NCI-H524 treated with DMSO at 0.1 percent for 48 hours (cell line): ENCODE measurements around the gene QPCT.
"Not testable (repeated sequence)": the region's sequence is repeated elsewhere in the genome, so short reads cannot be mapped to it uniquely, and the experiment has no call there.

ENCODE experiments used
- DNase-seq: peaks from one replicate; lab custom pipeline; 2025; lab: John Stamatoyannopoulos, UW

Gene QPCT

DNA sequence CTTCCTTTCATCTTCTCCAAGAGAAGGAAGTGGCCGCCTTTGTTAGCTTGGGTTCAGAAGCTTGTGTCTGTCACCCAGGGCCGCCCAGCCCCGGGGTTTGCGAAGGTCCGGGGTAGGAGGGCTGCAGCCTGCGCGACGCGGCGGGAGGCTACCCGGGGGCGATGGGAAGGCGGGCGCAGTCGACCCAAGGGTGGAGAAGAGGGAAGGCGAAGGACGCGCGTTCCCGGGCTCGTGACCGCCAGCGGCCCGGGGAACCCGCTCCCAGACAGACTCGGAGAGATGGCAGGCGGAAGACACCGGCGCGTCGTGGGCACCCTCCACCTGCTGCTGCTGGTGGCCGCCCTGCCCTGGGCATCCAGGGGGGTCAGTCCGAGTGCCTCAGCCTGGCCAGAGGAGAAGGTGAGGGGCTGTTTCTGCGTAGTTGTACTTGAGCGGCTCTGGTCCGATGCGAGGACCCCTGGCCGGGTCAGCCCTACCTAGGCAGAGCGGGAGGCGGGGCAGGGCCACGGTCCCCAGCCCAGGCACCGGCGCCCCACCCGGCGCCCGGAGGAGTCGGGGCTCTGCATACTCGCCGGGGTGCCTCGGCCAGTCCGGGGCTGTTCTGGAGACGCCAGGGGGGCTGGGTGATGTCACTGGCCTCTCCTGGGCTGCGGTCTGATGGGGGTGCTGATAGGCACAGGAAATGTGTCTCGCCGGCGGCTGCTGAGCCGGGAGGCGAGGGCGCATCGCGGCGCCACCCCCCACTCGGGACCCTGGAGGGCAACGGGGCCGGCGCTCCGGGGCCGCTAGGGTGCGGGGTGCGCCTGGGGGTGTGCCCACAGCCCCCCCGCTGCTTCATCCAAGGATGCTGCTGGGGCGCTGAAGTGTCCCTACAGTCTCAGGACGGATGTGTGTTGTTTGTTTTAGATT, at the start of gene QPCT:
Gene QPCT (plus strand): TSS at position 178 of the 909 bp plus-strand sequence. CDS start 102 bp downstream, at position 280.
- no peak for DNase-seq

DNA sequence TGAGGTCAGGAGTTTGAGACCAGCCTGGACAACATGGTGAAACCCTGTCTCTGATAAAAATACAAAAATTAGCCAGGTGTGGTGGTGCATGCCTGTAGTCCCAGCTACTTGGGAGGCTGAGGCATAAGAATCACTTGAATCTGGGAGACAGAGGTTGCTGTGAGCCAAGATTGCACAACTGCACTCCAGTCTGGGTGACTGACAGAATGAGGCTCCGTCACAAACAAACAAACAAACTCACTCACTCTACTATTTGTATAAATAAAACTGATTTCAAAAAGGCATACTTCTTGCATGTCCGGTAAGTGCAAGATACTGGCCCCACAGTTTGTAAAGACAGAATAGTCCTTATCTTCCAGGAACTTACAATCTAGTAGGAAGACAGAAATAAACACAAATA, 49.6 kb upstream of the QPCT start:
- not testable (repeated sequence) for DNase-seq

DNA sequence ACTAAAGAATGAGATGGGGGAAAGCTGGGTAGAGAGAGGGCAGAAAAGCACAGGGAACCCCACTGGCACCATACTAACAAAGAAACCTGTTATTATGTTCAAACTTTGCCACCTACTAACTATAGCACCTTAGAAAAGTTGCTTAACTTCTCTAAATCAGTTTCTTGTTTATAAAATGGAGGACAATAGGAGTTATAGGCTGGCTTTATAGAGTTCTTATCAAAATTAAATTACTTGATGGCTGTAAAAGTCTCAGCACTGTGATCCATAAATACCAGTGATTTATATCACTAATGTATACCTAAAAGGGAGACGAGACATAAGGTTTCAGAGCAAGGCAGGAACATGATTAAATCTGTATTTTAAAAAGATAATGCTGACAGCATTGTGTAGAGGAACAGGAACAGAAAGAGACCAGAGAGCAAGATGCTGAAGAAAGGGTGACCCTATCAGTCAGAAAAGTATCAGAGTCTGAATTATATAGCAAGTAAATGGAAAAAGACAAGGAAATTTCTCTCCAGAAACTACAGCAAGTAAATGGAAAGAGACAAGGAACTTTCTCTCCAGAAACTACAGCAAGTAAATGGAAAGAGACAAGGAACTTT, 48.9 kb upstream of the QPCT start:
- DNase-seq, result no peak

DNA sequence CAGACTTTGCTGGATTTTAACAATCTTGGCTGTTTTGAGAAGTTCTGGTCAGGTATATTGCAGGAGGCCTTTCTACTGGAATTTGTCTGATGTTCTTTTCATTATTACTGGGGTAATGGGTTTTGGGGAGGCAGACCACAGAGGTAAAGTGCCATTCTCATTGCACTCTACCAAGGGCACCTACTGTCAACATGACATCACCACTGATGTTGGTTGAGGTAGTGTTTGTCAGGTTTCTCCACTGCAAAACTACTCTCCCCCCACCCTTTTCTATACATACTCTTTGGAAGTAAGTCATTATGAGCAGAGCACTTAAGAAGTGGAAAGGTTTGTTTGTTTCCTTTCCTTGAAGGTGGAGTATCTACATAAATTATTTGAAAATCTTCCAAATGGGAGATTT, 46.8 kb upstream of the QPCT start:
- no peak for DNase-seq

DNA sequence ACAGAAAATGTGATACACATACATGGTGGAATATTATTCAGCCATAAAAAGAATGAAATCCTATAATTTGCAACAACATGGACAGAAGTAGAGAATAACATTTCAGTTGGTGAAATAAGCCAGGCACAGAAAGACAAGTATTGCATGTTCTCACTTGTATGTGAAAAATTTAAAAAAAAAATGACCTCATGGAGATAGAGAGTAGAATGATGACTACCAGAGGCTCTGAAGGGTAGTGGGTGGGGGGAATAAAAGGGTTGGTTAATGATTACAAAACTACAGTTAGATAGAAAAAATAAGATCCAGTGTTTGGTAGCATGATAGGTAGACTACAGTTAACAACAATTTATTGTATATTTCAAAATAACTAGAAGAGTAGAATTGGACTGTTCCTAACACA, 44.3 kb upstream of the QPCT start:
- no peak for DNase-seq

DNA sequence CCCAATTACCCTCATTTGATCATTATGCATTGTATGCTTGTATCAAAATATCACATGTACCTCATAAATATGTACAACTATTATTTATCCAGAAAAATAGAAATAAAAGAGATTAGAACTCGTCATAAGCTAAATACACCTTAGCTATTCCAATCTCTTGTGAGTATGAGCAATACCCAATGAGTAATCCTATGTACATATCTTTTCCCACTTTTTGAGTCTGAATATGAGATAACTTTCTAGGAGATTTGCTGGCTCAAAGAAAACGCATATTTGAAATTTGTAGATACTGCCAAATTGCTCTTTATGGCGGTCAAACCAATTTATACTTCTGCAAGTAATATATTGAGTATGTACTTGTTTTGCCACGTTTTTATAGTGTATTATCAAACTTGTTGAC, 43.9 kb upstream of the QPCT start:
- DNase-seq, result no peak

DNA sequence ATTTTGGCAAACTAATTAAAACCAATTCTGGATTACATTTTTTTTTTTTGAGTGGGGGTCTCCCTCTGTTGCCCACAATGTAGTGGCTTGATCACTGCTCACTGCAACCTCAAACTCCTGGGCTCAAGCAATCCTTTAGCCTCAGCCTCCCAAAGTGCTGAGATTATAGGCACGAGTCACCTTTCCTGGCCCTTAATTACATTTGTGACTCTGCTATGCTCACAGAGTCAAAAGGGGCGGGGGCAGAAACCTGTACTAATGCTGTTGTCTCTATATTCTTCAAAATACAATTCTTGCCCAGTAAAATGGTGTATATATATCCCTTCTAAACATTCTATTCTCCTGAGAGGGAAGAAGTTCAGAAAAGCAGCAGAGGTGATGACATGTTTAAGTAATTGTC, 43.0 kb upstream of the QPCT start:
- no peak for DNase-seq

DNA sequence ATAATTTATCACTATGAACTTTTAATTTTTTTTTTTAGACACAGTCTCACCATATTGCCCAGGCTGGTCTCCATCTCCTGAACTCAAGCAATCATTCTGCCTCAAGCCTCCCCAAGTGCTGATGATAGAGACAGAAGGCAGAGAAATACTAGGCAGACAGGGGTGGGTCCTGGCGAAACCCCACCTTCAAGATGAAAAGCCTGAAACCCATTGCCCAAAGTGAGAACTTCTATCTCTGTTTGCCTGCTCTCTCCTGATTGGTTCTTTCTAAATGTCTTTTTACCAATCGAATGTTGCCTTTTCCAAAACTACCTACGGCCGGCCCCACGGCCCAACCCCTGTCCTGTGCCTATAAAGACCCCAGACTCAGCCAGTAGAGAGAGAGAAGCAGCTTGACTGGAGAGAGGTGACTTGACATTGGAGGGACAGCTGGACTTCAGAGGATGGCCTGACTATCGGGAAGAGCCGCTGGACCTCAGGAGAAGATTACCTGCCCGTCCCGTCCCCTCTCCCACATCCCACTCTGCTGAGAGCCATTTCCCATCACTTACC, 41.7 kb upstream of the QPCT start:
- no peak for DNase-seq

DNA sequence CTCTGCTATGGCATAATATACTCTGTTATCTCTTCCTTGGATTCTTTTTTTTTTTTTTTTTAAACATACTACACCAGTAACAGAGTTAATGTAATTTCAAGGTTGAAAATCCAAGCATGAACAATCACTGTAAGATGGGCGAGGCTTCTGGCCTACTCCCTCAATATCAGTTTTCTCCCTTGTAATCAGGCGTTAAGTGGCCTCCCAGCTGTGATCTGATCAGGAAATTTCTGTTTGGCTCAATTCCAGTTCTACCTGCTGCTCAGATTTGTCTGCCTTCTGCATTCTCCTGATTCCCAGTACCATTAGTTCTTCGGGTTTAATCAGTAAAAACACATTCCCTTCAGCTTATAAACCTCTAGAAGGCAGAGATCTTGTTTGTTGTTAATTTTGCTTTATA, 38.4 kb upstream of the QPCT start:
- peak; percentile 68 for DNase-seq

DNA sequence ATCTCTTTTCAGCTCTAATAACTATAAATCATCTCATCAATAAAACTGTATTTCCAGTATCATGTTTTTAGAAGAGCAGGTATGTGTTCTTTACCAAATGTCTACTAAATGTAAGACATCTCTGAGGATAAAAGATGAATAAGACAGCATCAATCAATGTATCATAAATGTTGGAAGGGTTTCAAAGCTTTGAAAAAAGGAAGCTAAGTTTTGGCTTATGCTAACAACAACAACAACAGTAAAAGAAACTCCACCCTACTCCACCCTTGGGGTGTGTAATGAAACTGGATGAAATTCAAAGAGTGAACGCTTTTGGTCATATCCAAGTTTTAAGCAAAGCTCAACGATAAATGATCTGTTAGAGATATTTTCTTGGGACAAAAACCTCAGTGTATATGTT, 36.9 kb upstream of the QPCT start:
- no peak for DNase-seq

DNA sequence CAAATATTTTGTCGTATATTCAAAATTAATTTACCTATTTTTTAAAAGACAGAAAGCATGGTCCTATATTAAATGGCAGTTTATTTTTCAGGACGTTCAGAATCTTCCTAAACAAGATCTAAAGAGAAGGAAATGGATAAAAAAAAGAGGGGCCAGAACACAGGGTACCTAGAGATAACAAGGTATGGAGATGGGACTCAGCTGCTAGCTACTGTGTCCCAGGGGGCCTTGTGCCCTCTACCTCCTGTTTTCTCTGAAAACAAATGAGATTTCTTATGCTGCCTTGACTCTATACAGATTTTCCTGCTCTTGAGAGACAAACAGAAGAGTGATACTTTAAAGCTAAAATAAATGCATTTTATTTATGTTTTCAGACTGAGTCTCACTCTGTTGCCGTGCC, 29.1 kb upstream of the QPCT start:
- no peak for DNase-seq

DNA sequence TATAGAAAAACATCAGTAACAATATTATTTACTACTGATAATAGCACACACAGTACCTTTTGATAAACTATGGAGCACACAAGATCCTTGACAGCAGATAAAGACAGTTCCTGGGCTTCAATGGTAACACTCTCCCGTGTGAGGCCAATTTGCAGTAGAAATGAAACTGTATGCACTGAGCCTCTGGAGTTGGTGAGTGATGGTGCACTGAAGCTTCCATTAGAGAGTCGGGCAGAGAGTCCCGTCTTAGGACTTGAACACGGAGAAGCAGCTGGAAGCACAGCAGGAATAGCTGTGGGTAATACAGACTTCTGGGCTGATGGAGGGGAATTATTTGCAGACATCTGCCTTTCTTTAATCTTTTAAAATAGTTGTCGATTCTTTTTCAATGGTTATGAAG, 28.2 kb upstream of the QPCT start:
- no peak for DNase-seq

DNA sequence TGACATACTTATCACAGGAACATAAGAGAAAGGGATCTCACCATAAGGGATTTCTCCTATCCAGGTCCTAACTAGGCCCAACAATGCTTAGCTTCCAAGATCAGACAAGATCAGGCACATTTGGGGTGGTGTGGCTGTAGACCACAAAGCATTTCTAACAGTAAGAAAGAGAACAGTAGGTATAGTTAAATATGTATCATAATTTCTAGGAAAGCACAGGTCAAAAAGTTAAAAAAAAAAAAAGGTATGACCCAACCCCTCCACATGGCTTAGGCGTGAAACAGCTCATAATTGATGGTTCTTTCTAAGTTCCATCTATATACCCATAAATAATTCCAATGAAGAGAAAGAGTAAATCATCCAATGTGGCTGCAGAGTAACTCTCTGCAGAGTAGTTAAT, 26.7 kb upstream of the QPCT start:
- no peak for DNase-seq

DNA sequence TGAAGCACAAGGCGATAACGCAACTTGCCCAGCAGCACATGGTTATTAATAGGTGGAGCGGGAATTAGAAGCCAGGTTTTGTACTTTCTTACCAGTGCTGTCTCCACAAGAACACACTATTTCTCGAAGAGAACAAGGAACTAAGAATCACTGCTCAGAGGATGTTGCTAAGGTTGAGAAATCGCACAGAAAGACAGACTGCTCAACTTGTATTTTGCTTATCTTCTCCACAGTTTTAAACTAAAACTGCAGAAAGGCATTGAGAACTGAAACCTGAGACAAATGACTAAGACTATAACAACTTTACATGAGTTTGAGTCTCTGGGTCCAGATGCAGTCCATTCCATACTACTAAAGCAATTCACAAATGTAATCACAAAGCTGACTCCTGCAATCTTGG, 26.0 kb upstream of the QPCT start:
- DNase-seq, result no peak

DNA sequence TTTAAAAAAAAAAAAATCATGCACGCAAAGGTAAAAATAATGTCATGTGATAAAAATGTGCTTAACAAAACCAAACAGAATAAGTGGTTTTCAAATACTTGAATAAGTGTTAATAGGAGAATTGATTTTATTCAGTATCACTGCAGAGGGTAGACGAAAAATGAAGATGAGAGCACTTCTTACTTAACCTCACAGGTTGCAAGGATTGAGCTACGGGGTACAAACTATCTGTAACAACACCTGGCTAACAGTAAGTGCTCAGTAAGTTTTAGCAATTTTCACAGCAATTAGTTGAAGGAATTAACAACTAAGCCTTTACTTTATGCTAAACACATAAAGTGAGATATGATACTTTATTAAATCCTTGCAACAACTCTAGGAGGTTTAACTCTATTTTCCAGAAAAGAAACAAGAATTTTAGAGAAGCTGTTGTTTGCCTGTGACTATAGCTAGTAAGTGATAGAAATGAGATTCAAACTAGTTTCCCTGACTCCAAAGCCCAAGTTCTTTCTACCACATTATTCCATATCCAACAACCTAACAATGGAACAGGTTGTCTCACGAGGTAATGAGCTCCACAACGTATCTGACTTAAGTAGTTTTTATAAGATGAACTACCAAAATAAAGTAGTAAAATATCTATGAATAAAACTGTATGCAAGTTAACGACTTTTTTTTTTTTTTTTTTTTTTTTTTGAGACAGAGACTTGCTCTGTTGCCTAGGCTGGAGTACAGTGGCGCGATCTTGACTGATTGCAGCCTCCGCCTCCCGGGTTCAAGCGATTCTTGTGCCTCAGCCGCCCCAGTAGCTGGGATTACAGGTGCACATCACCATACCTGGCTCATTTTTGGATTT, 24.4 kb upstream of the QPCT start:
- DNase-seq, result no peak

DNA sequence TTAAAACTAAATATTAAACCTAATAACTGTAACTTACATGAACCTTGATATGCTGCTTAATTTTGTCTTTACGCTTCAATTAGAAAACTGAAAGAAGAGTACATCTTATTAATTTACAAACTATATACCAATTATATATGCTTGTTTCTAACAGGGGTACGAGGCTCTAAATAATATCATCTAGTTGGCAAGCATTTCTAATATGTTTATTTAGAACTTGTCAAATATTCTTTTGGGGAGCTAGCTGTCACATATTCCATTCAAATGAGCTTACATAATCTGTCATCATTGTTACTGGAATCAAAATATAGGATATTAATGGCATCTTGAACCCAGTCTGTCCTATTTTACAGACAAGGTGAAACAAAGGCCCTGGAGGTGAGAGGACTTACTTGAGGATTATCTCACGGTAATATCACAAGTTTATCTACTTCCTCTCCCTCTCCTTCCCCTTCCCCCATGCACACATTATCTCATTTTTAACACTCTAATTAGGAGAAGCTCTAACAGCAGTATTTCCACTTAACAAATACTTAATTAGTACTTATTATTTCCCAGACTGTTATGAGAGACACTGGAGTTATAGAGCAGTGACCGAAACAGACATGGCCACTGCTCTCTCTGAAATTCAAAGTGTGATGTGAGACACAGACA, 23.3 kb upstream of the QPCT start:
- no peak for DNase-seq

DNA sequence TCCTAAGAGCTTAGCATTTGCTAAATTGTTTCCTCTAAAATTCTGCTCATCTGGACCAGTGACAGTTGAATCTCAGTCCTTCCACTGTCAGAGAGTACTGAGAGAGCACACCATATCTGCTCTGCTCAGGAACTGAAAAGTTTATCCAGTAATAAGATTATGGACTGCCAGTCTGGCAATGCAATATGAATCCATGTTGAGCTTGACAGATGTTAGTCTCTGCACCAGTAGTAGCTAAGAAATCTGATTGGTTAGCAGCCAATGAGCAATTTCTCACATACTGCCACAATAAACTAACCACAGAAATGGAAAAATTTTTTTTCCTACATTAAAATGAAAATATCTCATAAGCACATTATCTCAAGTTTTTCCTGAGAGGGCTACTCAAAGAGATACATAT, 22.1 kb upstream of the QPCT start:
- DNase-seq, result peak; percentile 62

DNA sequence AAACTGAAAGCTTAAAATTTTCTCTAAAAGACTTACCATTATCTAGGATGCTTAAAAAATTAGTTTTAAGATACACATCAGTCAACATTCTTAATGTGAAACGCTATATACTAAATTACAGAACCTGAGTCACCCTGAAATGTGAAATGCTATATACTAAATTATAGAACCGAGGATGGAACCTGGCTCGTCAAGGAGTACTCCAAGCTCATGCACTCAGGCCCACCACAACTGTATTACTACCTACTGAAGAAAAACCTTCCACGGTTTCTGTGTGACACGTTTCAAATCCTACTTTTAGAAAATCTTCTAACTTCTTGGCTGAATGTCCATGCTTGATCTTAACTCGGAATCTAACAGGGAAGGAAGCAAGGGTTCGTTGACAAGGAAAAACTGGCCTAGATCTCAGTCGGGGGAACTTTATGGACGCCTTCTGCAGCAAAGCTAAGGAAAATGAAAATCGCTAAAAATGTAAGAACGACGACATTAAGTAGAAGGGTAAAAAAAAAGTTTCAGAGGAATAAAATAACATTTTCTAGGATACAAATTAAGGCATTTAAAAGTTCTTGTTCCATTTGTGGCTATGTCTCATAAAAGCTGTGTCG, 21.2 kb upstream of the QPCT start:
- no peak for DNase-seq

DNA sequence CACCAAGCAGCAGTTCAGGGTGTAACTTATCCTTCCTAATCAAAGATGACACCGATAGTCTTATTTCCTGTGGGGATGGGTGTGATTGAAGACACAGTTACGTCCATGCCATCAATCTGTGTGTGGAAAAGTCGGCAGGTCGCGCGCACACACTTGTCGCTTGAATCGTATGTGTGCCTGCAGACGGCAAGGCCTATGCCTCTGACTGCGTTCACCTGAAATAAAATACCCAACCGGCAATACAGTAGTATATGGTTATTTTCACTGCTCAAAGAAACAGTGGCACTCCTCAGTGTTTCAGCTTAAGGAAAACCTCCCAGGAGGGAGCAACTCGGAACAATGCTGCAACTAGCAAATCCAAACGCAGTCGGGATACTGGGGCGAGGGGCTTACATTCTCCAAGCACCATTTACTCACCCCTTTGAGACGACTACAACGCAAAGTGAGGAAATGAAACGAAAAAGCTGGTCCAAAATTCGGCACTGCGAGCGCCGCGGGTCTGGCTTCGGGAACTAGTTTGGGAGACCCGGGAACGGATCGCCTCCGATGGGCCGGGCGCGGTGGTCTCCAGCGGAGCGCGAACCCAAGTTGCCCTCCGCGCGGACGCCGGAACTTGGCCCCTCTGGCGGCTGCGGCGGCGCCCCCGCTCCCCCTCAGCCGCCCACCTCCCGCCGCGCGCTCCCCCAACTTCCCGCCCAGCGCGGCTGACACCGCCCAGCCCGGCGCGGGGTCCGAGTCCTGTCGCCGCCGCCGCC, 20.5 kb upstream of the QPCT start:
- DNase-seq, result no peak

DNA sequence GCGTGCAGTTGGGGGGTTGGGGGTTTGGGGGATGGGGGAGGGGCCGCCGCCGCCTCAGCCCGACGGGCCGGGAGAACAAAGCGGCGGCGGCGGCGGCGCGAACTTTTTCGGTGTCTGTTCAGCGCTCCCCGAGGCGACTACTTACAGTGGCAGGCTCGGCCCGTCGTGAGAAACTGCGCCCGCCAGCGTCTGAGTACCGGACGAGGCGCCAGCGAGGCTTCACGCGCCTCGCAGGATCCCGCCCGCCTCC, 20.0 kb upstream of the QPCT start:
- DNase-seq, result no peak
